Measurements from ENCODE around the gene RHBDD2. TPM values are rescaled to one million over a fixed set of nuclear protein-coding genes. Genes with fewer than 3 reads are reported as not detected.
"Not testable (repeated sequence)": the region's sequence is repeated elsewhere in the genome, so short reads cannot be mapped to it uniquely, and the experiment has no call there.

Gene RHBDD2
- total and polyA plus RNA-seq, 4 donors: 25.1 to 102 (median 82.0) TPM

DNA sequence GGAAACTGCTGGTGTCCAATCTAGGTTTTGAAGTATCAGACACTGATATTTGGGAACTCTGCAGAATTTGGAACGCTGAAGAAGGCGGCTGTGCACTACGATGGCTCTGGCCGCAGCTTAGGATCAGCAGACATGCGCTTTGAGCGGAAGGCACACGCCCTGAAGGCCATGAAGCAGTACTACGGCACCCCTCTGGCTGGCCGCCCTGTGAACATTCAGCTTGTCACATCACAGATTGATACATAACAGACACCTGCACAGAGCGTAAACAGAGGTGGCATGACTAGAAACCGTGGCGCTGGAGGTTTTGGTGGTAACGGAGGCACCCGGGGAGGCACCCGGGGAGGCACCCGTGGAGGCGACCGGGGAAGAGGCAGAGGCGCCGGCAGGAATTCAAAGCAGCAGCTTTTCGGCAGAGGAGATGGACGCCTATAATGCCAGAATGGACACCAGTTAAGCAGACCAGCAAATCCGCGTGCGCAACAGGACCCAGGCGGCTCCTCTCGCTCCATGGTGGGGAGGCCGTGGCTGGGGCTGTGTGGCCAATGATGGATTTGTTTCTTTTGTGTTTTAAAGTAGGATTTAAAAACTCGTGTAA is 43.0 kb upstream of the RHBDD2 start:
- Histone ChIP-seq H3K36me3 (ENCODE audit: control insufficient read depth in 4 of 4, insufficient read depth in 4 of 4, low read length in 4 of 4) (no peaks in the 10 kb centered on the region), H3K9me3 (ENCODE audit: control insufficient read depth in 4 of 4, insufficient read depth in 3 of 4, low read length in 3 of 4) (no peaks in the 10 kb centered on the region), H3K27ac (ENCODE audit: low read depth in 1 of 2, low read length in 1 of 2) (no peak overlapping the region), H3K4me1 (ENCODE audit: control insufficient read depth in 5 of 5, insufficient read depth in 5 of 5, low read length in 5 of 5) (no peaks in the 10 kb centered on the region), H3K9ac (ENCODE audit: insufficient read depth in 1 of 2, low read length in 2 of 2) (no peak overlapping the region), H3K27me3 (ENCODE audit: control insufficient read depth in 3 of 3, insufficient read depth in 3 of 3, low read length in 2 of 3) (no peaks in the 10 kb centered on the region), H3K4me3 (no peak overlapping the region)
- 93 to 94% methylated on average over 29 of the region's 29 CpGs for WGBS, 2 donors
- ATAC-seq (ENCODE audit: insufficient read depth, low FRiP score) (no peak), DNase-seq (no peak)
- TF ChIP-seq, protein P1, sequence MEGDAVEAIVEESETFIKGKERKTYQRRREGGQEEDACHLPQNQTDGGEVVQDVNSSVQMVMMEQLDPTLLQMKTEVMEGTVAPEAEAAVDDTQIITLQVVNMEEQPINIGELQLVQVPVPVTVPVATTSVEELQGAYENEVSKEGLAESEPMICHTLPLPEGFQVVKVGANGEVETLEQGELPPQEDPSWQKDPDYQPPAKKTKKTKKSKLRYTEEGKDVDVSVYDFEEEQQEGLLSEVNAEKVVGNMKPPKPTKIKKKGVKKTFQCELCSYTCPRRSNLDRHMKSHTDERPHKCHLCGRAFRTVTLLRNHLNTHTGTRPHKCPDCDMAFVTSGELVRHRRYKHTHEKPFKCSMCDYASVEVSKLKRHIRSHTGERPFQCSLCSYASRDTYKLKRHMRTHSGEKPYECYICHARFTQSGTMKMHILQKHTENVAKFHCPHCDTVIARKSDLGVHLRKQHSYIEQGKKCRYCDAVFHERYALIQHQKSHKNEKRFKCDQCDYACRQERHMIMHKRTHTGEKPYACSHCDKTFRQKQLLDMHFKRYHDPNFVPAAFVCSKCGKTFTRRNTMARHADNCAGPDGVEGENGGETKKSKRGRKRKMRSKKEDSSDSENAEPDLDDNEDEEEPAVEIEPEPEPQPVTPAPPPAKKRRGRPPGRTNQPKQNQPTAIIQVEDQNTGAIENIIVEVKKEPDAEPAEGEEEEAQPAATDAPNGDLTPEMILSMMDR (IDR thresholded peaks at IDR 0.05; ENCODE audit: control extremely low read depth, extremely low read depth): no peak

- Histone ChIP-seq H3K9me3 (ENCODE audit: control insufficient read depth in 4 of 4, insufficient read depth in 3 of 4, low read length in 3 of 4) (no peaks in the 10 kb centered on the region), H3K4me3 (no peak overlapping the region), H3K9ac (ENCODE audit: insufficient read depth in 1 of 2, low read length in 2 of 2) (no peak overlapping the region), H3K36me3 (ENCODE audit: control insufficient read depth in 4 of 4, insufficient read depth in 4 of 4, low read length in 4 of 4) (no peaks in the 10 kb centered on the region), H3K4me1 (ENCODE audit: control insufficient read depth in 5 of 5, insufficient read depth in 5 of 5, low read length in 5 of 5) (no peaks in the 10 kb centered on the region), H3K27ac (ENCODE audit: low read depth in 1 of 2, low read length in 1 of 2) (no peak overlapping the region), H3K27me3 (ENCODE audit: control insufficient read depth in 3 of 3, insufficient read depth in 3 of 3, low read length in 2 of 3) (no peaks in the 10 kb centered on the region)
- no peak for DNase-seq
- 93 to 99% methylated on average over 7 of the region's 7 CpGs for WGBS, 2 donors
- no peak for ATAC-seq (ENCODE audit: insufficient read depth, low FRiP score)
- TF ChIP-seq, protein P1 (IDR thresholded peaks at IDR 0.05; ENCODE audit: control extremely low read depth, extremely low read depth): no peak
Measured at GRCh38 chr7:75836798-75837197, 42.0 kb upstream of the RHBDD2 start.

- not testable (repeated sequence) for H3K9me3 ChIP-seq (ENCODE audit: control insufficient read depth in 4 of 4, insufficient read depth in 3 of 4, low read length in 3 of 4); H3K9ac ChIP-seq (ENCODE audit: insufficient read depth in 1 of 2, low read length in 2 of 2); H3K36me3 ChIP-seq (ENCODE audit: control insufficient read depth in 4 of 4, insufficient read depth in 4 of 4, low read length in 4 of 4); ATAC-seq (ENCODE audit: insufficient read depth, low FRiP score); H3K4me3 ChIP-seq; H3K27ac ChIP-seq (ENCODE audit: low read depth in 1 of 2, low read length in 1 of 2); H3K27me3 ChIP-seq (ENCODE audit: control insufficient read depth in 3 of 3, insufficient read depth in 3 of 3, low read length in 2 of 3); DNase-seq
- WGBS, 2 donors: 81 to 85% methylated on average over 14 of the region's 14 CpGs
- H3K4me1 ChIP-seq (ENCODE audit: control insufficient read depth in 5 of 5, insufficient read depth in 5 of 5, low read length in 5 of 5): peaks cover 0 to 14% (median 4%) of the 10 kb centered on the region in 5 donors
Measured at GRCh38 chr7:75838281-75838930, 40.4 kb upstream of the RHBDD2 start.

GRCh38 chr7:75840029-75840428 is 38.8 kb upstream of the RHBDD2 start:
- DNase-seq (no peak), ATAC-seq (ENCODE audit: insufficient read depth, low FRiP score) (no peak)
- WGBS, 2 donors: 97 to 98% methylated on average over 3 of the region's 3 CpGs
- Histone ChIP-seq H3K27ac (ENCODE audit: low read depth in 1 of 2, low read length in 1 of 2) (no peak overlapping the region), H3K4me3 (no peak overlapping the region), H3K4me1 (ENCODE audit: control insufficient read depth in 5 of 5, insufficient read depth in 5 of 5, low read length in 5 of 5) (peaks cover 0 to 19% (median 4%) of the 10 kb centered on the region in 5 donors), H3K27me3 (ENCODE audit: control insufficient read depth in 3 of 3, insufficient read depth in 3 of 3, low read length in 2 of 3) (no peaks in the 10 kb centered on the region), H3K36me3 (ENCODE audit: control insufficient read depth in 4 of 4, insufficient read depth in 4 of 4, low read length in 4 of 4) (no peaks in the 10 kb centered on the region), H3K9me3 (ENCODE audit: control insufficient read depth in 4 of 4, insufficient read depth in 3 of 4, low read length in 3 of 4) (no peaks in the 10 kb centered on the region), H3K9ac (ENCODE audit: insufficient read depth in 1 of 2, low read length in 2 of 2) (no peak overlapping the region)
- TF ChIP-seq, protein P1 (IDR thresholded peaks at IDR 0.05; ENCODE audit: control extremely low read depth, extremely low read depth): no peak
